HG03045 (cell line): ENCODE data around the gene CLN5.
"Not testable (repeated sequence)": the region's sequence is repeated elsewhere in the genome, so short reads cannot be mapped to it uniquely, and the experiment has no call there.

ENCODE experiments used
- ATAC-seq: cut with Tn5 transposase; IDR thresholded peaks from one replicate; pipeline ENCODE4 v1.9.1; 2021; ENCODE audit warnings: mild to moderate bottlenecking, moderate library complexity; ENCODE audit not compliant: unreplicated experiment

The CLN5 gene

DNA sequence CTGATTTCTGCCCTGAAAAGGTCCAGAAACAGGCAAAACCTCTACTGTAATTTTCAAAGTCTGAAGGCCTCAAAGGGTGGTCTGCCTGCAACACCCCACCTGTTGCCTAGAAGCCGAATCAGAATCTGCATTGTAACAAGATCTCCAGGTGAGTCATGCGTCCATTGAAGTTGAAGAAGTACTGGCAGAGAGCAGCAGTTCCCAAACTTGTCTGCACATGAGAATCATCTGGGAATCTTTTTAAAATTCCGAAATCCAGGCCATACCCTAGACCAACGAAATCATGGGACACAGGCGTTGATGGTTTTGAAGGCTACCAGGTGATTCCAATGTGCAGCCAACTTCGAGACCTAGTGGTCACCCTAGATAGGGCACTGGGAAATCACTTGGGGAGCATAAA, 16.0 kb upstream of the CLN5 start:
- no peak for ATAC-seq

DNA sequence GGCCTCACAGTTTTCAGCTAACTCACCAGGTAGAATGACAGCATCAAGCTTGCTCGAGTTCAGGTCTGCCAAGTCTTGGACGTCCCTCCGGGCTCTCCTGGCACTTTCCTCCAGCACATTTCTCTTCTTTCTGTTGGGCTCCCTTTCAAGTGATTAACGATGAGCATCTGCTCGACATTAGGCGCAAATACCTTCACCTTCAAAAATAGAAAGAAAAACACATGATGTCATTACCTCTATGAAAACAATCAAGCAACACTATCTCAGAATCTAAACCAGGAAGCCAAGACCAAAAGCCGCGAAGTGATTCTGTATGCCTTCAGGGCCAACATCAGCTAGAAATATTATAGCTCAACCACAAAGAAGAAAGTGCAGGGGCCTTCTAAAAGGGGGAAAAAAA, 15.4 kb upstream of the CLN5 start:
- ATAC-seq, result no peak

DNA sequence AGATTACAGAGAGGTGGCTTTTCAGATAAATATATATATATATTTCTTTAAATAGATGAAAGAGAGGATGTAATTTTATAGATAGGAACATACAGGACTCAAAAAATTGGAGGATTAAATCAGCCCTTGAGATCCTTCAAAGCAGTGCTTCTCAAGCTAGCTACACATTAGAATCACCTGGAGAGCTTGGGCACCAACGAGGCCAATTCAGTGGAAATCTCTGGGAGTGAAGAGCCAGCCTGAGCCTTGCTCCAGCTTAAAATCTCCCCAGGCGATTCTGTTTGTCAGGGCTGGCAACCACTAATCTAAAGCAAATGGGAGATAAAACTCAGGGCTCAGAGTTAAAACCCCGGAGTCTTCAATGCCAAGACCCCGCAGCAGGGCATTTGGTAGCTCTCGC, 15.0 kb upstream of the CLN5 start:
- ATAC-seq, result no peak

DNA sequence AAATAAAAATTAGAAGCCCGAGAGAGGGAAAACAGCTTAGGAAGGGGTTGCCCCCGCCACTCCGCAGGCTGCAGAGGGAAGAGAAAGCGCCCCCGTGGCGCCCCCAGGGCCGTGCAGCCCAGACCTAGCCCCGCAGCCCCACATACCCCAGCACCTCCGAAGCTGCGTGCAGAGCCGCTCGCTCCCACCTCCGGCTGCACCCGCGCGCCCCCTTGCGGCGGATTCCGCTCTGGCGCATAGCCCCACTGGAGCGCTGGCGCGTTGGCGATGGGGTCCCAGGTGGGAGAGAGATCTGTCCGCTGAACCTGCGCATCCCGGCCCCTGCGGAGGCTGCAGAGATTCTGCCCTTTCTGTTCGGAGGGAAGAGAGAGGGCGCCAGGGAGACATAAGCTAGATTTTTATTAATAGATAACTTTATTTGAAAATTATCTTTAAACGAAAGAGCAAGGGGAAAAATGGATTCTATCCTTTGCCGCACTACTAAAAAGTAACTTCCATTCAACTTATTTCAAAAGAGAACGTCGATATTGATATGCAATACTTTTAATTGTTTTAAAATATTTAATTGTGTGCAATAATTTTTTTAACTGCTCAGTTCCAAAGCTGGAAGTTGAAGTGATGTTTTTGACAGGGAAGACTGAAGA, 11.7 kb upstream of the CLN5 start:
- peak; percentile 100 for ATAC-seq

DNA sequence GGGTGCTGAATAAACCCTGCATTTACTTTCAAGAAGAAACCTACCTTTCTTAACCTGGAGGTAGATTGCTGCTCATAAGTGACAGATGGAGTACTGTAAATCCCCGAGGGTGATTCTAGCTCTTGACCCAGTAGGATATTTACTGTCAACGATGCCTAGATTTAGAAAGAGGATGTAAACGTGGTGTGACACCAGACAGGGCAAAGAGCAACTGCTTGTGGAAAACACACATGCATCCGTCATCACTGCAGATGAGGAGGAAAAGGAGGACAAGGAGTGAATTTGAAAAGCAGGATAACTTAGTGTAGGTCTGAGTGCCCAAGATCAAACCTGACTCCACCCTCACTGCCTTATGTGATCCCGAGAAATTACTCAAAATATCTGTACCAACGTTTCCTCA, 9.8 kb upstream of the CLN5 start:
- ATAC-seq, result no peak

DNA sequence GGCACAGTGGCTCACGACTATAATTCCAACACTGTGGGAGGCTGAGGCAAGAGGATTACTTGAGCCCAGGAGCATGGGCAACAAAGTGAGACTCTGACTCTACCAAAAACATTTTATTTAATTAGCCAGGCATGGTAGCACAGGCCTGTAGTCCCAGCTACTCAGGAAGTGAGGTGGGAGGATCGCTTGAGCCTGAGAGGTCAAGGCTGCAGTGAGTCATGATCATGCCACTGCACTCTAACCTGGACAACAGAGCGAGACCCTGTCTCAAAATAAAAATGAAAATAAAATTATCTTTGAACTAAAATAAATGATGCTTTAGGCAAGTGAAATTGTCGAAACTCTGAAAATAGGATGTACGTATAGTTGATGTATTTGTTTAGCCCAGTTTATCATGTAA, 8.2 kb upstream of the CLN5 start:
- no peak for ATAC-seq

DNA sequence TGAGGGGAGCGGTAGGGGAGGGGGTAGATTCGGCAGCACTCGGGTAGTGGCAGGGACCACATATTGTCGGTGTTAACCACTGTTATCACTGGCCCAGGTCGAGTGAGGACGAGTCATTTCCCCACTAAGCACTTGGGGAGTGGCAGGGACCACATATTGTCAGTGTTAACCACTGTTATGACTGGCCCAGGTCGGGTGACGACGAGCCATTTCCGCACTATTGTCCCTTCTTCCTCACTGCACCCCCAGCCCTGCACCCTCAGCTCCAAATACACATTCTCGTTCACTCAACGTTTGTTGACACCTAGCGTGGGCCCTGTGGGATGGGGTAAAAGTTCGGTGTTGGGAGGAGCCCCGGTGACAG, 467 bp upstream of the CLN5 start:
- peak; percentile 43 for ATAC-seq

DNA sequence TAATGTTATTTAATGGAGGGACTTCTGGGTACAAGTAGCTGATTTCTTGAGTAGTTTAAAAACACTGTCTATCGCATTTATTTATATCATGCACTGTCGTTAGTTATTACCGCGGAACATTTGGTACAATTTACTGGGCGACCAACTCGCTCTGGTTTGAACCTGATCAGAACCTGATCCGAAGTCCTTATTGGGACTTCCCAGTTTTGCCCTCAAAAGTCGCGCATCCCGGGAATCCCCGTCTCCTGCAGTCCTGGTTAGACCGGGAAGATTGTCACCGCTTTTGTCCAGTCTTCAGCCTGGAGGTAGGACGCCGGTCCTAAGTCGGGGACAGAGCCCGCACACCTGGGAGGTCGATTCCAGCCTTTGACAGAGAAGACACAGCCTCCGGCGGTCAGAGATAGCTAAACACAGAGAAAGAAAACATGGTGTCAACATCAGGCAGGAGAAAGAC, 694 bp downstream of the CLN5 start:
- peak; percentile 8 for ATAC-seq

DNA sequence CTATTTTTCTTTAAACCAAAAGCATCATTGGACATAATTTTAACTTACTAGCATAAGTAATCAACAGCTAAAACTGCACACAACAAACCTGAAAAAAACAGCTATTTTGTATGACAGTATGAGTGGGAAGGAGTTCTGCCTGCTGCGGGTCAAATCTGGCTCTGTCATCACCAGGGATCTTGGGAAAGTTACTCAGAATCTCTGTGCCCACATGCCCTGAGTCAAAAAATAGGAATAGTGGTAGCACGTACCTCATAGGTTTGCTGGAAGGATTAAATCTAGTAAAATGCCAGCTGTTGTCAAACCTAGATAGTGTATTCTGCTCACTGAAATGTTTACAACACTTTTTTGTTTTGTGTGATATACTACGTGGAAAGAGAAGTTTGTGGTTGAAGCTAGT, 1.1 kb downstream of the CLN5 start:
- no peak for ATAC-seq

DNA sequence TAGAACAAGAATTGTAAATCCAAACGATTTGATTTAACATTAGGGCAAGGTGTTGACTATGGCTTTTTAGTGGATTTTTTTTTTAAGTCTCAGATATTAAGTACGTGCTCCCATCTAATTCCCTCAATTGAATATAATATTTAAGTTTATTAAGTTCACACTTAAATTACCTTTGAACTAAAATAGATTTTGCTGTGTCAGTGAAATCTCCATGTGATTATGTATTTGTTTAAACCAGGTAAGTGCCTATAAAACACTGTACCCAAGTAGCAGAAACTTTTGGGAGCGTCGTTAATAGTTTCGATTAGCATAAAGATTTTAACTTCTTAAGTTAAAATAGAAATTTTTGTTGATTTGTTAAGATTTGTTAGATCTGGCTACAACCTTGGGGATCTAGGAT, 1.6 kb downstream of the CLN5 start:
- no peak for ATAC-seq

DNA sequence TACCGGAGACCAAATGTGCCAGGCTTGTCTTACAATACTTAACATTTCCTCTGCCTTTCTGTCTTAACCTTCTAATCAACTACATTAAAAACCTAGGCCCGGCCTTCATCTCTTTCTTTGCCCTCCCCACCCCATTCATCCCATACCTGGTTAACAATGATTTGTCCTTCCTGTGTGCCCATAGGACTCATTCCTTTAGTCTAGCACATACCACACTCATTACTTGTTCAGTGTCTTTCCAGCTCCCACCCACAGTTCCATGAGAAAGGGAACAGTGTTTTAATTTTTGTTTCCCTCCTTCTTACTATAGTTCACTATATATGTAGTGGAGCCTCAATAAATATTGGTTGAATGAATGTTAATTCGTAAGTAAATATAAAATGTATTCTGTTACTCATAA, 2.4 kb downstream of the CLN5 start:
- no peak for ATAC-seq

DNA sequence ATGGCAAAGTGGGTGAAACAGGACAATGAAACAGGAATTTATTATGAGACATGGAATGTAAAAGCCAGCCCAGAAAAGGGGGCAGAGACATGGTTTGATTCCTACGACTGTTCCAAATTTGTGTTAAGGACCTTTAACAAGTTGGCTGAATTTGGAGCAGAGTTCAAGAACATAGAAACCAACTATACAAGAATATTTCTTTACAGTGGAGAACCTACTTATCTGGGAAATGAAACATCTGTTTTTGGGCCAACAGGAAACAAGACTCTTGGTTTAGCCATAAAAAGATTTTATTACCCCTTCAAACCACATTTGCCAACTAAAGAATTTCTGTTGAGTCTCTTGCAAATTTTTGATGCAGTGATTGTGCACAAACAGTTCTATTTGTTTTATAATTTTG, 8.6 kb downstream of the CLN5 start:
- ATAC-seq, result no peak

DNA sequence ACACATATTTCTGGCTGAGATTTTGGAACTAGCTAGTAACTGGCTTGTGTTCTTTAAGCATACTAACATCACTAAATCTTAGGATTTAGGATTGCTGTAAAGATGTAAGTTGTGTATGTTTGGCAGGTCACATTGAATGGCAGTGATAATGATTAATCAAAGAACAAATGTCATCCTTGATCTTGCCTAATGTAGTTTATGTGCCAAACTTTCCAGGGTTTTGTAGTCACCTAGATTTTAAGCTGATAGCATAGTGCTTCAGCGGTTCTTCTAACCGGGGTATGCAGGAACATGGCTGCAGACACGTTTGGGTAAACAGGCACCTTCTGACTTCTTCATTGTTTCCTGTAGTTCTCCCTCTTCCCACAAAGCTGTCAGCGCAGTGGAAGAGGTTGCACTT, 9.7 kb downstream of the CLN5 start:
- ATAC-seq, result no peak

DNA sequence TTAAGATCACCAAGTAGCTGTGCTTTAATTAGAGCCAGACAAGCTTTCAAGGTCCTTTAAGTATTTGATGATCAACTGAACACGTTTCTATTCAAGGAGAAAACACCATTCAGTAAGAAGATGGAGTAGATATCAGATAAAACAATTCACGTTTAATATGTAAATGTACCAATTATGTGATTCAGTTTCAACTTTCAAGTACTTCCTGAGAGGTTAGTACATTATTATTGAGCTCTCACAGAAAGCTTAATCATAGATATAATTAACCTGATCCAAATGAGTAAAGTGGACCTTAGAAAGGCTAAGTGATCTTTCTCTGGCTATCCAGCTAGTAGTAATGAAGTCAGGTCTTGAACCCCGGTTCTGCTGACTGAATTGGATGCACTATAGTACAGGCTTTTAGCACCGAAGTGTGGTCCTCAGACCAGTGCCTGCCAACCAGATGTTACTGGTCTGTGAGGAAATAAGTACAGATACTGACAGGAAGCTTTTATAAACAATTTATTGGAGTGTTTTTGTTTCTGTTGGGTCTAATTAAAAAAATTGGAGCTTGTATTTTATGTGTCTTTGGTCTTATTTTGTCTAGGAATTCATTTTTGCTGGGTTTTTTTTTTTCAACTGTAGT, 10.2 kb downstream of the CLN5 start:
- ATAC-seq, result no peak

DNA sequence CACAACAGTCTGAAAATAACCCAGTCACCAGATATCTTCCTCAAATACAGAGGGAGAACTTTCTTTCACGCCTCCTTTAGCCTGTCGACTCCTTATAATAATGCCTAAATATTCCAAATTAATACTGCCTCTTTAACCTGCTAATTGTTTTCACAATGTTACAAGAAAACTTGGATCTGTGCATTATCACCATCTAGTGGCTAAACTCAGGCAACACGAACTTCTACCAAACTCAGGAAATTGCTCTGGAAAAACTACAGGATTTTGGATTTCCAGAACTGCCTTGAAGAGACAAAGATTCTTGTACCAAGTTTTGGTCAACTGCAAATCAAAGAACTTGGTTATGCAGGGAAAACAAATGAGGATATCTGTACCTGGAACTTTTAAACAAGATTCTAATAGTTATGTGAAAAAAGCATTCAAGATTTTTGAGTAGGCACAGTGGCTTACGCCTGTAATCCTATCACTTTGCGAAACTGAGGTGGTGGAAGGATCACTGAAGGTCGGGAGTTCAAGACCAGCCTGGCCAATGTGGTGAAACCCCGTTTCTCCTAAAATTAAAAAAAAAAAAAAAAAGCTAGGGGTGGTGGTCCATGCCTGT, 10.8 kb downstream of the CLN5 start:
- ATAC-seq, result no peak

DNA sequence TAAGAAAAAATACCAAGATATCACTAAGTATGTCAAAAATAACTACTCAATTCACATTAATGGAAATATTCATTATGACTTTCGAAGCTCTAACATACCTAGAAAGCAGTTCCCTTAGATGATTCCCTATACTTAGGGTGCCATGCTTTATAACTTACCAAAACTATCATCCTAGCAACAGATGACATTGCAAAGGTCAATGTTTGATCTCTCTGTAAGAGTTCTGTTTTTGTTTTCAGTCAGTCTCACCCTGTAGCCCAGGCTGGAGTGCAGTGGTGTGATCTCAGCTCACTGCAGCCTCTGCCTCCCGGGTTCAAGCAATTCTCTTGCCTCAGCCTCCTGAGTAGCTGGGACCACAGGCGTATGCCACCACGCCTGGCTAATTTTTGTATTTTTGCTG, 16.5 kb downstream of the CLN5 start:
- not testable (repeated sequence) for ATAC-seq

DNA sequence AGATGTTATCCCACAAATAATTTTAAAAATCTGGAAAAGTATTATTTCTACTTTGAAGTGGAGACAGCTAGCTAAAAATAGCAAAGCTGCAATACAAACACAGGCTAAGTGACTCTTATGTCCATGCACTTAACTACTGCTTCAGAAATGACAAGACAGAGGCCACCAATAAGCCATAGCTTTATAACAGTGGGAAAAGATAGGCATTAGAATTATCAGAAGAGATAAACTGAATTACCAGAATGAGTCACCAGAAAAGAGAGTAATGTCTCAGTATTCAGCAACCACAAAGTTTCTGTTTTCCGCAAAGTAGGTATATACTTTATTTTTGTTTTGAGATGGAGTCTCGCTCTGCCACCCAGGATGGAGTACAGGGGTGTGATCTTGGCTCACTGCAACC, 17.1 kb downstream of the CLN5 start:
- no peak for ATAC-seq

DNA sequence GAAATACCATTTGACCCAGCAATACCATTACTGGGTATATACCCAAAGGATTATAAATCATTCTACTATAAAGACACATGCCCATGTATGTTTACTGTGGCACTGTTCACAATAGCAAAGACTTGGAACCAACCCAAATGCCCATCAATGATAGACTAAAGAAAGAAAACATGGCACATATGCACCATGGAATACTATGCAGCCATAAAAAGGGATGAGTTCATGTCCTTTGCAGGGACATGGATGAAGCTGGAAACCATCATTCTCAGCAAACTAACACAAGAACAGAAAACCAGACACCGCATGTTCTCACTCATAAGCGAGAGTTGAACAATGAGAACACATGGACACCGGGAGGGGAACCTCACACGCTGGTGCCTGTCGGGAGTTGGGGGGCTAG, 17.8 kb downstream of the CLN5 start:
- not testable (repeated sequence) for ATAC-seq

DNA sequence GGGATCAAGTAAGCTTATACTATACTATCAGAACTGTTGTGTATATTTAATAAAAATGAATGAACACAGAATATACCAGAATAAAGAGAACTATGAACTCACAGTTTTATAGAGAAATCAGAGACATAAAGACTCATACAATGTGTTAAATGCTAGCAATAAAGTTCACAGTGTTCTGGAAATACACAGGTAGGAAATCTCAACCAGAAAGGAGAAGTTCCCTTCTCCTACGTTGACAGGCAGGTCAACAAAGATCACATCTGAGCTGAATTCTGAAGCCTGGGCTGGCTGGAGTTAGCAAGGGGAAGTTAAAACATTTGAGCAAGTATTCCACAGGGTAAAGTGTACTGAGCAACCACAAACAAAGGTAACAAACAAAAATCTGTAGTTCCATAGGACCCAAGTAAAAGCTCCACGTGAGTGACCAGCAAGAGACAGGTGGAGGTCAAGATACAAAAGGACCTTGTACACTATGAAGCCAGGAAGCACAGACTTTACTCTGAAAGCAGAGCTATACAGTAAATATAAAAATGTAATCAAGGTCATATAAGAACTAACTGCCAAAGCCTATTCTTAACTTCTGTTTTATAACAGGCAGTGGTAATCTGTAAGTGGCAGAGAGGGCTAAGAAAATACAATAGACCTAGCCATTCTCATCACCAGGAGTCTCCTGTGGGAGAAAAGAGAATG, 22.1 kb downstream of the CLN5 start:
- no peak for ATAC-seq

DNA sequence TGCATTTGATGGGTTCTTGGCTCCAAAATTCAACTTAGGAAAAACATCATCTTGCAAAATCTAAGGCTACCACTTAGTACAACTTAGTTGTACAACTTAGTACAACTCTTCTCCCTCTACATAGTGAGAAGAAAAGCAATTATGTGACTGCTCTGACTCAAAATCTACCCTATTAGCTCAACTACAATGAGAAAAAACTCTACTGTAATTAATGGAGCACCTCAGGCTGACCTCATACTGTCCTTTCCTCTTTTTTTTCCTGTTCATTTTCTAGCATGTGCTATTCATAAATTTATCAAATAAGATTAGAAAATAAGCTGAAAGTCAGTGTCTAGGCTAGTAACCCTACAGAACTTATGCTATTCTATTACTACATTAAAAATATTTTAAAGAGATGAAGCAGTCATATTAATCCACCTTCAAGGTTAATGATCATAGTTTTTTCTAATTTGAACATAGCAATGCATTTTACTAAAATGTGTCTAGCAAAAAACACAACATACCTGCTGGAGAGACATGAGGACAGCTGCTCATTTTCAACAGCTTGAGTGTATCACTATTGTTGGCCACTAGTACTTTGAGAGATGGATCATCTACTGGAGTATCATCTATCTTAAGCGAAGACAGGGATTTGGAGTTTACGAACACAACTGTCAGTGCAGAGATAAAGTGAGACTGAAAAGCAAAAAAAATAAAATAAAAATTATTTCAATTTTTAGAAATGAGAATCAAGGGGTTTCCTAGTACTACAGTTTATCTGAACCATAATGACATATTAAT, 23.2 kb downstream of the CLN5 start:
- no peak for ATAC-seq

DNA sequence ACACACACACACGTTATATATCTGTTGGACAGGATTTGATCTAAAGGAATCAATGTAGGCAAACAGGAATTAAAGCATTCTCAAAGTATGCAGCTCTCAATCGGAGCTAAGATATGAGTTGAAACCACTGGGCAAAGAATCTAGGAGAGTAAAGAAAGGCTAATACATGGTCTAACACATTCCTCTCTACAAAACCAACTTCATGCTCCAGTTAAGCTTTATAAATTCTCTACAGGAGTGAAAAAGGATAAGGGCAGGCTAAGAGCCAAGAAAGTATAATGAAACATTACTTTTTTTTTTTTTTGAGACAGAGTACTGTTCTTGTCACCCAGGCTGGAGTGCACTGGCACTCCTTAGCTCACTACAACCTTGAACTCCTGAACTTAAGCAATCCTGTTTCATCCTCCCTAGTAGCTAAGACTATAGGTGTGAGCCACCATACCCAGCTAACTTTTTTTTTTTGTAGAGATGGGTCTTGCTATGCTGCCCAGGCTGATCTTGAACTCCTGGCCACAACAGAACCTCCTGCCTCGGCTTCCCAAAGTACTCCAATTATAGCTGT, 24.5 kb downstream of the CLN5 start:
- no peak for ATAC-seq
